Measurements from ENCODE around the gene LARGE1.
"Not testable (repeated sequence)": the region's sequence is repeated elsewhere in the genome, so short reads cannot be mapped to it uniquely, and the experiment has no call there.

Gene LARGE1

DNA sequence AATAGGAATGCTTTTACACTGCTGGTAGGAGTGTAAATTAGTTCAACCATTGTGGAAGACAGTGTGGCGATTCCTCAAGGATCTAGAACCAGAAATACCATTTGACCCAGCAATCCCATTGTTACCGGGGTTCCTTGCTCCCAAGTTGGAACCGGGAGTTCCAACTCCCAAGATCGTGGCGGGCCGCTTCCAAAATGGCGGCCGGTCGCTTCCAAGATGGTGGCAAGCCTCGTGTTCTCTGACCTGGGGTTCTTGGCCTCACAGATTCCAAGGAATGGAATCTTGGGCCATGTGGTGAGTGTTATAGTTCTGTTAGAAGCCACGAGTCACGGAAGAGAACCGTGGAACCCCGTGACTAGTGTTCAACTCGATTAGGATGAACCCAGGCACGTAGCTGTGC, 62.5 kb downstream of the LARGE1 start:
- not testable (repeated sequence) for DNase-seq

DNA sequence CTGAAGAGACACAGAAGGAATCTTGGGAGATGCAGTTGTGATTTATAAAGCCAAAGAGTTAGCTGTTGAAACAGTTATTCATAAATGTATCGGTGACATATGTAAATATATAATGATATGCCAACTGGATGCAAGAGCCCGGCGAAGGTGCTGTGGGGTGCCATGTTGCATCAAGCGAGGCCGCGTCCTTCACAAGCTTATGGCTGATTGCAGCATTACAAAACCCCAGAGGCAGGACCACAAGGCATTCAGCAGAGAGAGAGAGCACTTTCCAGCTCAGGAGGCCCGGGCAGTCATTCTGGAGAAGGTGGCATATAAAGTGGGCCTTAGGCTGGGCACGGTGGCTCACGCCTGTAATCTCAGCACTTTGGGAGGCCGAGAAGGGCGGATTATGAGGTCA, 65.6 kb downstream of the LARGE1 start:
- no peak for DNase-seq

DNA sequence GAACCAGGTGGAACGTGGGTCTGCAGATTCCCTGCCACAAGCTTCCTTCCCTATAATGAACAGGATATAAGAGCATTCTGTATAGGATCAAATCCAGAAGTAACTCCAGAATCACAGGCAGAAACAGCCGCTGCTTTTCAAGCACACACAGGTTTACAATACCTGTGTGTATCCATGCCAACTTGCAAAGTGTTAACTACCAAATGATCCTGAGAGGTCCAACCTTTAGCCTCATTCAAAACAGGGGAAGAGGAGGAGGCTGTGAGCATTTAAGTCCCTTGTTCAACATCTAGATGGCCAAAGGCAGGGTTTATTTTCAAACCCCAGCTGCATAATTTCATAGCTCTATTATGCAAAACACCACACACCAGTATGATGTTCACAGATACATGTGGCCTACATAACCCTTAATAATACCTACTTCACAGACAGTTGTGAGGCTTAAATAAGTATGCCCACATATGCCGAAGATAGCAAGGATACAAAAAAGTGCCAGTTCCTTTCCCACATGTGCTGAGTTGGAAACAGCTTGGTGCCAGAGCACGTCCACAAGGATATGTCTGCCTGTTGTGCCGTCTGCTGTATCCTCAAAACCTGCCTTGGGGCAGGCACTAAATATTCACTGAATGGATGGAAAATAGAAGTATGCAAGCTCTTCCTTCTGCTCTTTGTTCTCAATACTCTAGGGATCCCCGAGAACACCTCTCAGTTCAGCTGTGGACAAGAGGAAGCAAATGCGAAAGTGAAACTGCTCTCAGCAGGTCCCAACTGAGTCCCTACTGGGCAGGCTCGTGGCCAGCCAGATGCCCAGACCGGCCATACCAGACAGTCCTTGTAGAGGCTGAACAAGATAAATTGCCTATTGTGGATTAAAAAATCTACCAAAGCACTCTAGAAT, 66.8 kb downstream of the LARGE1 start:
- peak in 46 of 56 donors; percentile 3 to 69 (median 40) for DNase-seq

DNA sequence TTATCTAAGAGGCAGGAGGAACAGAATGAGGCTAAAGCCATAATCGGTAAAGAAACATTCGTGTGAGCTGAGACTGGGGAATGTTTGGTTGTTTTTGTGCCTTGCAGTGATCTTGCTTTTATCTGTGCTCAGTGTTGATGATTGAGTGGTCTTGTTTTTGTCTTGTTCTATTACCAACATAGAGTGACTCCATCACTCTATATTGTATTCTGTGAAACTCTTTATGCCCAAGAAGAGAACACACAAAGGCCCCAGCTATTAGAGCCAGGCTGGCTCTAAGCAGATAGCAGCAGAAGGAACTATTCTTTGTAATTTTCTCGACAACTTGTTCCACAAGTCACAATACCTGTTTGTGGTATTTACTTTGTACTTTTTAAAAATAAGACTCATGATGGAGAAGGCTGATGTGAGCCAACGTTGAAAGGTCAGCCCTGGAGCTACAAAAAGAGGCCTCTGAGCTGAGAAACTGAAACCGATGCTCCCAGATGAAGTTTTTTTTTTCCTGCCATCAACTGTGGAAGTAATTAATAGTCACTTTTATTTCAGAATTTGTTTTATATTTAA, 68.4 kb downstream of the LARGE1 start:
- DNase-seq = no peak

DNA sequence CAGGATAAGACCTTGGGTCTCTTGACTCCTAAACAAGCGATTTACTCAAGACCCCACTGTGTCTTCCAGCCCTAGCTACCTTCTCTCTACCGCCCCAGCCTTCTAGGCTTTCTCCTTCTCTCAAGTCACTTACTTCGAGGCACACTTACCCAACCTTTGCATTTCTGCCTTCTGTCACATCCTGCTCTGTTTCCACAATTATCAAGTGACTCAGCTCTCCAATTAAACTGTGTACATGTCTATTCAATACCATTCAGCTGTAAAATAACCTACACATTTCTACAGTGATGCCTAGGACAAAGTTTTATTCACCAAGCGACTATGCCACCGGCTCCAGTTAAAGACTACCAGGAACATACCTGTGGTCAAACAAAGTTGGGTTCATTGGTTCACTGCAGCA, 69.0 kb downstream of the LARGE1 start:
- no peak for DNase-seq

DNA sequence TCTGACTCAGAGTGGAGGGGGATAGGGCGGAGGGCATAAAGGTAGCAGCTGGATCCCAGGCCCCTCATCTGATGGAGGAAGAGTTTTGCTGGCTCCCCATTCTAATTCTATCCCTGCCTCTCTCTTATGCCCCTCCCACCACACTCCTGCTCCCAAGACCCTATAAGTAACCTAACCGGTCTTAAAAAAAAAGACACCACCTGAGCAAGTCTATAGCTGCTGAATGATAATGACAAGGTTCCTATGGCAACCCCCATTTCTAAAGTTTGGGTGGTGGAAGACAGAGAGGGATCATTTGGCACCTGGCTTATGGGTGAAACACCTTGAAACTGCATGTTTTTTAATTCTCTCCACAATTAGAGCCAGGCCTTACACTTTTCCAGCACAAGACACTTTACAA, 69.6 kb downstream of the LARGE1 start:
- no peak for DNase-seq

DNA sequence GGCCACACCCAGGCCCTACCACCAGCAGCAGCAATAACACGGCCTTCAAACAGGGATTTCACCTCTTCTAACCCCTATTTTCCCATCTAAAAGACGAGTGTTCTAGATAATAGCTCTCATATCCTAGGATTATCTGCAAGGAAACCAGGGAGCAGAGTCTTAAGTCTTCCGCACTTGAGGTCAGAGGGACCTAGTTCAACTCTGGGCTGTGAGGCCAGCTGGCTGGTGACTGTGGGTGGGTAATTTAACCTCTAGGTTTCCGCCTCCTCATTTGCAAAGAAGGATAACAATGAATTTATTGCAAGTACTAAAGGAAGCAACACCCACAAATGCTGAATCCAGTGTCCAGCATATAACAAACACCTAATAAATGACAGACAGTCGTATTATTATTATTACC, 70.1 kb downstream of the LARGE1 start:
- no peak for DNase-seq

DNA sequence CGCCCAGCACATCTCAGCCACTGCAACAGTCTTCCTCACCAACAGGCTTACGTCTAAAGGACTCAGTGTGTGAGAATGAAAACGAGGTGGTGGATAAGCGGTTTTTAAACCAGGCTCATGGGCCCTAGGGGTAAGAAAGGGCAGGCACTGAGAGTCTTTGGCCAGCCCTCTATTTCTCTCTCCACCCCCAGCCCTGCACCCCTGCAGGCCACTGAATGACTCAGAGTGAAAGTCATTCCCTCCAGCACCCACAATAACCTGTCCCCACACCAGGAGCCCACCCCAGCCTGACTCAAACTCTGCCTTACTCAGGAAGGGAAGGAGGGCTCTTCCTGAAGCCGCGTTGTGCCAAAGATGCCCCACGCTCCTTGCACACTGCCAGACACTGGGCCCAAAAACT, 72.0 kb downstream of the LARGE1 start:
- no peak for DNase-seq

DNA sequence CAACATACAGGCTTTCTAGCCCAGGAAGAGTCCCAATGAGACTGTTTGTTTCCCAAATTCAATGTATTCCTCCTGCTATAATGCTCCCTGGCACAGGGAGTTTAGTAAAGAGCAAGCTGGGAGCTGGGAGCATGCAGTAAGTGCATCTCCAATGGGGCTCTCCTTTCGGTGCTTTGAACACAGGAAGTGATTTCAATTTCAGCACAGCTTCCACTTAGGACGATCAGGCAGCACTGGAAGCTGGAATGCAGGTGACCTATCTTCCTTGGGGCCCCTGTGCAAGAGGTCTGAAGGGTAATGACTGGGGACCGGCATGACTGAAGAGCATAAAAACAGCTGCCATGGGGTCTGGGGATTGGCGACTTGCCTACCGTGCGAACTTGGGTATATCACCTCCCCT, 76.0 kb downstream of the LARGE1 start:
- DNase-seq = no peak

DNA sequence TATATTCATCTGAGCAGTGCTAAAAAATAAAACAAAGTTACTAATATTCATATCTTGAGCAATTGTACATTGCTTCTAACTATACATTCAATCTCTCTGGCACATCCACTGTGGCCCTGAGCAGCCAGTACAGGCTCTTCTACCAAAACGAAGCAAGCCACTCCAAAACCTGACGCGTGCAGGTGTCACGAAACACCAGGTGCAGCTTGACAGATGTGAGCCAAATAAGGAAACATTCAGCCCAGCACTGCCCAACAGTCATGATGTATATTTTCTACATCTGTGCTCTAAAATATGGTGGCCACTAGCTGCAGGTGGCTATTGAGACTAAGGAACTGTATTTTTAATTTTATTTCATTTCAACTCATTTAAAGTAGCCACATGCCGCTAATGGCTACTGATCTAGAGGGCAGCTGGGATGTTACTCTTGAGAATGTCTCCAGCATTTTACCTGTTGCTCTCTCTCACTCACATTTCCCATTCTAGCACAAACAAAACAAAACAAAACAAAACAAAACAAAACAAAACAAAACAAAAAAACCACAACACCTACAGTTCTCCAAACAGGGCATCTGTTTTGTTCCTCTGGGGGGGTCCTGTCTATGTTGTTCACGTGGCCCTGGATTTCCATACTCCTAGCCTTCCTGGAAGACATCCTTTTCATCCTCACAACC, 77.7 kb downstream of the LARGE1 start:
- DNase-seq = no peak

DNA sequence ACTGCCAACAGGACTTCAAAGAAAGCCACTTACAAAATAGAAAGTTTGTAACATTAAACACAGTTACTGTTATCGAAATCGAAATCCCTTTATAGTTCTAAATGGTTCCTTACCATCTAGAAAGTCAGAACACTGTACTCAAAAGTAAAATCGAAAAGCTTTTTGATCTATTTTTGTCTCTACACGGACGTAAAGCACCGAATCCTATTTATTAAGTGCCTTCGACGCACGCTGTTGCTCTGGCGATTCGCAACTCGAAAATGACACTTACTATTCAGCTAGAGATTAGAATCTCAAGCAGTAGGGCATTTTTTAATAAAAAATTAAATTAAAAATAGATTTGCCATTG, 78.3 kb downstream of the LARGE1 start:
- DNase-seq = no peak

DNA sequence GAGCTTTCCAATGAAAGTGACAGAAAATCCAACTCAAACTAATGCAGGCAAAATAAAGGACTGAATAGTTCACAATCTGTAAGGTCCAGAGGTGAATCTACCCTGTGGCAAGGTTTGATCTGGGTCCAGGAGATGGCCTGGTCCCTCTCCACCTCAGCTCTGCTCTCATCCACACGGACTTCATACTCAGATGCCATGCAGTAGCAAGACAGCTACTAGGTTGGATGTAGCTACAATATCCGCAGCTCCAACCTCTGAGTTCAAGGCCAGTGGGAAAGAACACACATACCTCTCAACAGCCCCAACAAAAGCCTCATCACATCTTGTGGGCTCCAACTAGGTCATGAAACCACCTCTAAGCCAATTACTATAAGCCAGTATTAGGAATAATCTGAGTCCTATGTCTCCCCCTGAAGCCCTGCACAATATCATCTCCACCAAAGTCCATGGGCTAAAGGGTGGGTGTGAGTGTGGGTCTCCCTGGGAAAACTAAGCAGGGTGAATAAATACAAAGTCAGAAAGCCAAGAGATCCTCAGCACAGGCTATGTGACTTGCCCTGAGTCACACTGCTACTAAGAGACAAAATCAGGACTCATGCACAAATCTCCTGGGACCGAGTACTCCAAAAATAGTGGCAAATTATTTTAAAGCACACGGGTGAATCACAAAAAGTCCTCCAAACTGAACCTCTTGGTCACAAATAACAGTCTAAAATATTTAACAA, 78.8 kb downstream of the LARGE1 start:
- no peak for DNase-seq

DNA sequence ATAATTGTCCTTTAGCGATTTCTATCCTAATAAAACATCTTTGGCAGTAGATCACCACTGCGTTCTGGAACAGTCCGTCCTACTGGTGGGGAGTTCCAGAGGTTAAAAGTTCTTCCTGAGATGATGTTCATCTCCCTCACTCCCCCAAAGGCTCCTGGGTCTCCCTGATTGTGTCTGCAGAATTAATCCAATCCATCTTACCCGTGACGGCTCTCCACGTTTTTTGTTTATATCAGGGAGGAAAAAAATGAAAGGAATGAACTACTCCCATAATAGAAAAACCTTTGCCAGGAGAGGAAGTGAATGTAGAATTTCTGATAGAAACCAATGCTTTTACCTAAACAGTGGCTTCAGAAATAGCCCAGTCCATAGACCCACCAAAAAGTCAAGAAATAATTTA, 81.6 kb downstream of the LARGE1 start:
- no peak for DNase-seq

DNA sequence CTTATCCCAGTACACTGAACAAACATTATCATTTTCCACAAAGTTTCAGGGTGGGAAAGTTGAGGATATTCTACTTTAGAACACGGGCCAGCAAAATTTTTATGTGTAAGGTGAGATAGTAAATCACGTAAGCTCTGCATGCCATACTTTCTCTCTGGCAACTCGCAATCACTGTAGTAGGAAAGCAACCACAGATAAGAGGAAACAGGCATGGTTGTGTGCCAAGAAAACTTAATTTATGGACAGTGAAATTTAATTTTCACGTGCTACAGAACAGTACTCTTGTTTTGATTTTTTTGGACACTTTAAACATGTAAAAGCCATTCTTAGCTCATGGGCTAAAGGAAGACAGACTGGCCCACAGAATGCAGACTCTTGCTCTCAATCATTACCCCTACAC, 82.5 kb downstream of the LARGE1 start:
- no peak for DNase-seq

DNA sequence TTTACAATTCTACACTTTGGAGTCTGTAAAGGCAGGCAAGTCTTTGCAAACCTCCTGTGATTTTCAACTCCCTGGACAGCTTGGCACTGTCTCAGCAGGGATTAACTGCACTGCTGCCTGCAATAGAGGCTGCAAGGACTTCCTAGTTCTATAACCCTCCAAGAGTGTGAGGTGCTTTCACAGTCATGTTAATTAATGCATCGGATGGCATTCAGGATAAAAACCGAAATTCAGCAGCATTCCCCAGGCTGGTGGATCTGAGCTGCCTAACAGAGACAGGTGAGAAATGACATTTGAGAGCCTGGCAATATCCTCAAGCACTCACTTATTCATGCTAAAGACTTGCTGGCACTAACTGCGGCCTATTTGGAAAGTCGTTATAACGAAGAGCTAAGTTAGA, 85.0 kb downstream of the LARGE1 start:
- DNase-seq = no peak

DNA sequence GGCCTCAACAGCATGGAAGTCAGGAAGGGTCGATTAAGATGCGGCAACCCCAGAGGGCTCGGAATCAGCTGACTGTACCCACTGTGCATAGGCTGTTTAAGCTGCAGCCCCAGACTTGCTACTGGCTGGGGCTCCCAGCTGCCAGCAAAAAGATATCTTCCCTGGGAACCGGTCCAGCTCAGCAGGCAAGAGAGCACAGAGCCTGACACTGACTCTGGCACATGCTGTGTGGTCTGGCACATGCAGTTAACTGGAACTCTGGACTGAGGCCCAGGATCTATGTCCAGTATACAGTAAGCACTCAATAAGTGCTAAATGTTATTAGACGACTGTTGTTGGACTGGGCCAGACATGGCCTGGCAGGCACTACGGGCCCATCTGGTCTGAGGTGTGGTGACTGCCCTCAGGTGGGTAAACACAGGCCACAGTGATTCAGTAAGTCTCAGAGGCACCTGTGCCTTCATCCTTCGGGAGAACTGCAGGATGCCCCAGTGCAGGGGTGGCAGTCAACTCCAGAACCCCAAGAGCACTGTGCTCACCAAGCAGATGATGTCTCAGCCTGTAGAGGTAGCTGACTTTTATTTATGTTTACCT, 87.6 kb downstream of the LARGE1 start:
- peak in 4 of 56 donors; percentile 1 to 14 (median 4) for DNase-seq

DNA sequence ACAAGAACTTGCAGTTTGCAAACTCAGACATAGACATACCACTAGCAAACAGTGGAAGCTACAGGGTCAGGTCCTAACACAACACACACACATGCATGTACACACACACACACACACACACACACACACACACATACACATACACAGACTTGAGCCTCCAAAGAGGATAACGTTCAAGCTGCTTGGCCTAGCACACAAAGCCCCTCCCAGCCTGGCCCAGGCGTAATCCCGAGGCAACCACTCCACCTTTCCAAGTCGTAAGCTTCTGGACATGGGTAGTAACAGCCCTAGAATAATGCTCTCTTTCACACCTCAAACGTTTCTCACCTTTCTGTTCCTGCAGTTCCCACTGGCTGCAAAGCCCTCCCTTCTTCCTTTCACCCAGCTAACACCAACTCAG, 88.6 kb downstream of the LARGE1 start:
- DNase-seq = no peak

DNA sequence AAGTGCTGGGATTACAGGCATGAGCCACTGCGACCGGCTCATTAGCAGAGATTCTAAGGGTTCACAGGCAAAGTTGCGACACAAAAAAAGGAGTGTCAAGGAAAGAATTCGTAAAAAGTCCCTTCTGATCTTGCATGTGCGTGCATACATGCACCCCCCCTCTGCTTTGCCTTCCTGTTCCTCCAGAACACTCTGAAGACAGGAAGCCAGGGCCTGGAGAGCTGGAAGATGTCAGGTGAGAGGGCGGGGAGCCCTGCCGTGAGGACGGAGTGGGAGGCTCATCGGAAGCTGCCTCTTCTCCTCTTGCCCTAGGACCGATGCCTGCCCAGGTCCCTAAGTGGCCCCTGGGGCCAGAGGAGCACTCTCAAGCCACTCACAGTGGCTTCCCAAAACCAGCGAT, 89.1 kb downstream of the LARGE1 start:
- no peak for DNase-seq

DNA sequence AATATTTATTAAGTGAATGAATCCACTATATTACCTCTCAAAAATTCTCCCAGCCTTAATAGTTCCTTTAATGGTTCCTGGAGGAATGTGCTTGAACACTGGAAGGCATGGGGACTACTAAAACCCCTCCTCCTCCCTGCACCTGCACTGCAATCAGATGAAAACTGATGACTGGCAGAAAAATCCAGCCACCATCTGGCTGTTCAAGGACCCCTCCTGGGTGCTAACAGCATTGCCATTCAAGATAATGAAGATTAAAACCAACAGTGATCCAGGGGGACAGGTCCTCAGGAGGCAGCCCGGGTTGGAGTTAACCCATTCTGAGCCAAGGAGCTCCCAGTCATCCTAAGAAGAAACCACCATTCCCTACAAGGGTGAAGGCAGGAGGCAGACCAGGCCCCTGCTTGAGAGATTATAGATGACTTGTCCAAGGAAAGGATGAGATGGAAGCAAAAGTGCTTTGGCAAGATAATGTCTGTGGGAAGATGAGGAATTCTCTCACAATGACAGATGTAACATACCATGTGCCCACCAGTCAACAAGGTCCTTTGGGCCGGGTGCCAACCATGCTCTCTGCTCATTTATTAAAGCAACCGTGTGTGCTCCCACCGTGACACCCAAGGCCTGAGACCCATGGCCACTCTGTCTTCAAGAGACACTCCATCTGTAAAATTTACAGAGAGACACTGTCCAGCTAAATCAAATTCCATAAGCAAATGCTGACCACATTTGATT, 90.6 kb downstream of the LARGE1 start:
- no peak for DNase-seq

DNA sequence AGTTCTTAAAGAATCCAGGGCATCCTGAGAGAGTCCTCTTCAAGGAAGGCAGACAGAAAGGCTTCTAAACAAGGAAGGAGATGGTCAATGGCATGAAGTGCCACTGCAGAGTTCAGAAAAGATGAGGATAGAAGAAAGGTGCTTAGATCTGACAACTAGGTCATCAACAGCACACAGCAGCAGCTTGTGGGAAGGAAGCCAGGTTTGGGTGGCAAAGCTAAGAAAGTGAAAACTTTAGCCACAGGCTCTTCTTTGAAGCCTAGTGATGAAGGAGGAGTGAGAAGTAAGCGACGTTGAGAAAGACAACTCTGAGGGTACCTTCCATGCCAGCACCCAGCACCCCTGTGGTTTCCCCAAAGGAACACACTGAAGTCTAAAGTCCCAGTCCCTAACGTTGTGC, 92.0 kb downstream of the LARGE1 start:
- no peak for DNase-seq

DNA sequence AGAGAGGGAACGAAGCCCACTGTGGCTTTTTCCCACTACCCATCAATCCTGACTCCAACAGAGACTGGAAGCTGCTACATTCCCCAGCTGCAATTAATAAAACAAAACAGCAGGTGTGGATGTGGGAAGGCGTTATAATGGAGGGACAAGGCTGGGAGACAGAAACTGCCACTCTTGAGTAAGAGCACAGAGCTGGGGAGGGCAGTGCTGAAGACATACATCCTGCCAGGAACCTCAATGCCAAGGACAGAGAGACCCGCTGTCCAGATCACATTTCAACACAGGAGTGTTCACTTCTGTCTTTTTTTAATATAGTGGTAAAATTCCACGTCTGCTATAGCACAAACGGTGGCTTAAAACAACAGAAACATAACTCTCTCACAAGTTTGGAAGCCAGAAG, 94.5 kb downstream of the LARGE1 start:
- DNase-seq = no peak

All from nucleus accumbens (tissue), 56 donors.